ENCODE data around the gene HELB.

The HELB gene

DNA sequence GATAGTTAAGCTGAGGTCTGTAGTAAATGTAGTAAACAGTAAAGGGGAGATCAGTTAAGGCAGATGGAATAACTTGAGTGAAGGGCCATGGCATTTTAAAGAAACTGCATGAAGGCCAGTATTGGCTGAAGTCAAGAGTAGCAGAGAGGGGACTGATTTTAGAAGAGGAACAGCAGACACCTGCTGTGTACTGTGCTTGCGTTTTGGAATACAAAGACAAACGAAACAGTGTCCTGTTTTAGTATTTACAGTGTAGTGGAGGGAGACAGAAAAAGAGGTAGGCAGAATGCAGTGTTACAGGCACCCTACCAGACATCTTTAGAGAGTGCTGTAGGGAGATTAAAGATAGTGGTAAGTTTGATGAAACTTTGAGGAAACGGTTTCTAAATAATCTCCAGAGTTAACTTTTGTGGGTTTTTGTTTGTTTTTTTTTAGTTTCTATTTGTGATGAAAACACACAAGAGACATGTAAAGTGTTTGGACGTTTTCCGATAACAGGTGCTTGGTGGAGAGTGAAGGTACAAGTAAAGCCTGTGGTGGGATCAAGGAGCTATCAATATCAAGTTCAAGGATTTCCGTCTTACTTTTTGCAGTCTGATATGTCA is 2.1 kb downstream of the HELB start:
- DNase-seq: no peak

DNA sequence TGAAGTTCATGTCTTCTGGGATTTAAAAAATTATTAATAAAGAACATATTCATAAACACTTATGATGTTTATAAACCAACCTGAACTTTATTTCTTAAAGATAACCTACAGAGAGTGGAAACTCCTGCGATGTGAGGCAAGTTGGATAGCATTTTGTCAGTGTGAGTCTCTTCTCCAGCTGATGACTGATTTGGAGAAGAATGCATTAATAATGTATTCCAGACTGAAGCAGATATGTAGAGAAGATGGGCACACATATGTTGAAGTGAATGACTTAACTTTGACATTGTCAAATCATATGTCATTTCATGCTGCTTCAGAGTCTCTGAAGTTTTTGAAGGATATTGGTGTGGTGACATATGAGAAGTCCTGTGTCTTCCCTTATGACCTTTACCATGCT is 7.3 kb downstream of the HELB start:
- DNase-seq: no peak

GRCh38 chr12:66312189-66312588 is 9.9 kb downstream of the HELB start:
- DNase-seq: no peak

GRCh38 chr12:66314278-66314677 is 12.0 kb downstream of the HELB start:
- DNase-seq: no peak

GRCh38 chr12:66319266-66319954 is 17.1 kb downstream of the HELB start:
- DNase-seq: no peak

DNA sequence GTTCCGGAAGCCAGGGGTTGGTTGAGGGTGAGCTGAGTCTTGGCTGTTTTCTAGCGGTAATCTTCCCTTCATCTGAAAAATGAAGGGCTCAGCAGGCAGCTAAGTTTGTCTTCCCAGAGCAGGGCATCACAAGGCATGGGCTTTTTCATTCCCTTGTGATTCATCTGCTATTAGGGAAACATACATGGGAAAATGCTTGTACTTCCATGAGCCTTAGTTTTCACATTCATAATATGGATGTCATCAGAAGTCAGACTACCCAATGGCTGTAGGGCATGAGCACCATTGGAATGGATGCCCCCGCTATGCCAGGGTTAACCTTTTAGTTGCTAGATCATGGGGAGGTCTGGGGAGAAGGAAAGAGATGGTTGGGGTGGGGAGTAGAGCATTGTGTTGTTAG is 18.7 kb downstream of the HELB start:
- DNase-seq: no peak

GRCh38 chr12:66321435-66321834 is 19.1 kb downstream of the HELB start:
- DNase-seq: peak; percentile 13 to 21

DNA sequence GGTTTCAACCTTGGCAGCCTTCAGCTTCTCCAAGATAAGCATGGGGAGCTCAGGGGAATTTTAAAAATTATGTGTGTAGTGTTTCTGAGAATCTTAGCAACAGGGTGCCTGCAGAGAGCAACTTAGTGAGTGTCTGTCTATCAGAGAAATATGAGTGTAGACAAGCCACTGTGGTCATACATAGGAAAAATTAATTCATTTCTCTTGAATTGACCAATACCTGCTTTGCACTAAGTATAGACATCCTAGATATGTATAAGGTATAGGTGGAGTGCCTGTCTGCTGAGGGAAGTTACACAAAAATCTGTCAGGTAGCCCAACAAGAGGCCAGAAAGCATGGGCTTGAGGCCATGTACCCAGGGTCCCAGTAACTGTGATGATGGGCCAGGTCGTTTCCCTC is 20.7 kb downstream of the HELB start:
- DNase-seq: no peak

GRCh38 chr12:66329941-66330340 is 27.6 kb downstream of the HELB start:
- no peak for DNase-seq

DNA sequence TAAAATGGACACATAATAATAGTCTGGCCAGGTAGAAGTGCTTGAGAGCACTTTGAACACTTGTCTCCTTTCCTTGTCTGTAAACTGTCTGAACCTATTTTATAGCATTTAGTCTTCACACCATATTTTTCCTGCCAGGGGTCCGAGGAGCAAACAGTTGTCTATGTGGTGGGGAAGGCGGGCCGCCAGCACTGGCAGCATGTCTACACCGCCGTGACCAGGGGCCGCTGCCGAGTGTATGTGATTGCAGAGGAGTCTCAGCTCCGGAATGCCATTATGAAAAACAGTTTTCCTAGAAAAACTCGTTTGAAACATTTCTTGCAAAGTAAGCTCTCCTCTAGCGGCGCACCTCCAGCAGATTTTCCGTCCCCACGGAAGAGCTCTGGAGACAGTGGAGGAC is 28.7 kb downstream of the HELB start:
- no peak for DNase-seq

- no peak for DNase-seq
Measured at GRCh38 chr12:66331814-66332213, 29.5 kb downstream of the HELB start.

DNA sequence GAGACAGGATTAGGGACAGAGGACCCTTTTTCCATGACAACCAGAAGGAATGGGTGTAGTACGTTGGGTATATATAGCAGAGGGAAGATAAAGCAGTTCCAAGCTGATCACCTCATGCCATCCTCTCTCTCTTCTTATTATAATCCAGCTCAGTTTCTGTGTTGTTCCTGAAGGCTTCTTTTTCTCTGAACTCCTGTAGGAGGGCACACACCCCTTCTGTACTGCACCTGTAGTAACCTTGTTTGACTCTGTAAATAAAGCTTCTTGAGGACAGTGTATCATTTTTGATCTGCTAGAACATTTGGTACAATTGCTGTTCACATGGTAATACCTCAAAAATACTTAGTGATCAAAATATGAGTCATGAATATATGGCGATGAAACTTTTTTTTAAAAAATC is 33.5 kb downstream of the HELB start:
- DNase-seq: no peak

- DNase-seq: no peak
Measured at GRCh38 chr12:66337381-66338010, 35.2 kb downstream of the HELB start.

GRCh38 chr12:66340131-66340530 is 37.8 kb downstream of the HELB start:
- no peak for DNase-seq

DNA sequence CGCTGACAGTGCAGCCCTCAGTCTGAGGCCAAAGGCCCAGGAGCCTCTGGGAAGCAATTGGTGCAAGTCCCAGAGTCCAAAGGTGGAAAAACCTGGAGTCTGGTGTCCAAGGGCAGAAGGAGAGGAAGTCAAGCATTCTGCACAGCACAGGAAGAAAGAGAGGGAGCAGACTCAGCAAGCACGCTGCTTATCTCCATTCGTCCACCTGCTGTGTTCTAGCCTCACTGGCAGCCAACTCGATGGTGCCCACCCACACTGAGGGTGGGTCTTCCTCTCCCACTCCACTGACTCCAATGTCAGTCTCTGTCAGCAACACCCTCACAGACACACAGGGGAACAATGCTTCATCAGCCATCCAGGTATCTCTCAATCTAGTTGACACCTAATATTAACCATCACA is 38.8 kb downstream of the HELB start:
- DNase-seq: no peak

GRCh38 chr12:66345212-66345611 is 42.9 kb downstream of the HELB start:
- DNase-seq: no peak

- no peak for DNase-seq
Measured at GRCh38 chr12:66345956-66346355, 43.7 kb downstream of the HELB start.

DNA sequence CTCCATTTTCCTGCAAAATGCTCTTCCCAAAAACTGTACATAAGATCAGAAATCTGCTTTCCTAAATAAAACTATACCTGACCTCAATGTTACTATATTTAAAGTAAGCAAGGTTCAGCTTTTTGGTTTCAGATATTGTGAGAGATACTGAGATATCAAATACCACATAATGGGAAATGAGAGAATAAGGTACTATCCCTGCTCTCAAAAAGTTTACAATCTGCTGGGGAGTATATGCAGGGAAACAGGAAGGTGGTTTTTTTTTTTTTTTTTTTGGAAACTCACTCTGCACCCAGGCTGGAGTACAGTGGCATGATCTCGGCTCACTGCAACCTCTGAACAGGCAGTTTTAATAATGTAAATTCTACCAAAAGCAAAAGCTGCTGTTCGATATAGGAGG is 49.0 kb downstream of the HELB start:
- DNase-seq: no peak

DNA sequence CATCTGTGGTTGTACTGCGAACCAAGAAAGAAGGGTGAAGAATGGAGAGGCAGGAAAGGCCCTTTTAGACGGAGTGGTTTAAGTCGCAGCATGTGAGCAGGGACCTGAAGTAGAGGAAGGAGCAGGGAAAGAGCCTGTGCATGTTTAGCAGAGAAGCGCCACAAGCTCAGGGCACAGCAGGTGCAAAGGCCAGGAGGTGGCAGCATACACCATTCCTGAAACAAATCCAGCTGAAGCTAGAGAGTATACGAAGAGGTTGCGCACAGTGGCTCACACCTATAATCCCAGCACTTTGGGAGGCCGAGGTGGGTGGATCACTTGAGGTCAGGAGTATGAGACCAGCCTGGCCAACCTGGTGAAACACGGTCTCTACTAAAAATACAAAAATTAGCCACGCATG is 49.9 kb downstream of the HELB start:
- DNase-seq: peak; percentile 39 to 42

DNA sequence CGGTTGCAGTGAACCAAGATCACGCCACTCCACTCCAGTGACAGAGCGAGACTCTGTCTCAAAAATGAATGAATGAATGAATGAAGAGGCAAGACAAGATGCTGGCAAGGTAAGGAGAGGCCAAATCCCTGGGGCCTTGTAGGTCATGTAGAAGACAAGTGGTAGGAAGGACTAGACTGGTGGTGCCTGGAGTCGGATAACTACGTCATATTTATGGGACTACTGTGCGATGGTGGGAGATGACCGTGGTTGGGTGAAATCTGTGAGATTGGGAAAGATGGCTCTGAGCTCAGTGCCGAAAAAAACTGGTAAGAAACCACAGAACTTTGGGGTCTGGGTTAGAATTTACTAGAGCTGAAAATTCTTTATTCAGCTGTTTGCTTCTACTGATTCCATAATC is 50.6 kb downstream of the HELB start:
- DNase-seq: no peak

- no peak for DNase-seq
Measured at GRCh38 chr12:66354291-66354690, 52.0 kb downstream of the HELB start.

DNA sequence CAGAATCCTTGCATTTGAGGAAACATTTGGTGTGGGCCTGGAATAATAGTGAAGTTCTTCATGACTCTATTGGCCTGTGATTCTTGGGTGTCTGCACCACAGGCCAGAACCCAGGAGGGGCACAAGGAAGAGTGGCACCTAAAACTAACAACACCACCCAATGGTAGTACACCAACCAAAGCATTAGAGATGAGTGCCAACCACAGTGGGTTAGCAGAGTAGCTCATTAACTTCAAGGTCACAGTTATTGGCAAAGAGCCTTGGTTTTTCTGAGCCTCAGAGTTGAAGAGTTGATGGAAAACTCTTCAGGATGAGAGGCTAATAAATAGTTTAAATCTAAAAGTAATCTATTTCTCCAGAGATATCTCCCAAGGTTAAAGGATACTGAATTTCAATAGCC is 57.0 kb downstream of the HELB start:
- no peak for DNase-seq

GRCh38 chr12:66361703-66362102 is 59.4 kb downstream of the HELB start:
- no peak for DNase-seq

GRCh38 chr12:66365718-66366490 is 63.6 kb downstream of the HELB start:
- peak; percentile 53 to 59 for DNase-seq
